ENCODE measurements around the gene RNF207.

RNF207 gene

GRCh38 chr1:6260961-6261614, 55.2 kb downstream of the RNF207 start, which contains the start of gene GPR153 (continued):
- TF ChIP-seq MEIS1 (CRISPR knock-in tag; IDR thresholded peaks at IDR 0.05; ENCODE audit: borderline replicate concordance) (no peak), YY1 (tag by site-specific recombination; IDR thresholded peaks at IDR 0.05) (no peak), ZNF175 (tag by site-specific recombination; IDR thresholded peaks at IDR 0.05) (no peak), ZBTB10 (tag by site-specific recombination; IDR thresholded peaks at IDR 0.05) (no peak), ZNF335 (tag by site-specific recombination; conservative IDR thresholded peaks at IDR 0.05) (no peak), KLF9 (tag by site-specific recombination; IDR thresholded peaks at IDR 0.05; ENCODE audit: low read depth) (peak; percentile 14), ZNF274 (IDR thresholded peaks at IDR 0.05; ENCODE audit: low read length) (no peak), ZNF274 (tag by site-specific recombination; IDR thresholded peaks at IDR 0.05; ENCODE audit: borderline replicate concordance) (no peak)

- no peaks in the 10 kb centered on the region for H3K9me3 ChIP-seq (ENCODE audit: control insufficient read depth, insufficient read depth, low read depth, low read length)
- H3K36me3 ChIP-seq (ENCODE audit: control insufficient read depth in 2 of 2, insufficient read depth in 1 of 2, low read length in 2 of 2): peaks cover 0 to 14% of the 10 kb centered on the region in 2 experiments; a peak in 1 of 3 replicates
- 0 out of 2 replicates have a peak, but pooled peaks cover 2% of the 10 kb centered on the region for H3K4me1 ChIP-seq (ENCODE audit: control insufficient read depth, insufficient read depth, low read length)
- ChIA-PET CTCF (interaction anchor here (0.6 to 1.2 kb wide), 2 partner anchors 15 to 75 kb away, joined by 3 to 6 read pairs; no protein-coding TSS in a partner anchor), POLR2A (no interaction called here)
- H3K4me3 ChIP-seq (ENCODE audit: low read depth, low read length): no peak overlapping the region
- no peak overlapping the region for H3K27ac ChIP-seq (ENCODE audit: extremely low read depth, low read depth, low read length)
- TF ChIP-seq ZNF174 (tag by site-specific recombination; IDR thresholded peaks at IDR 0.05): no peak
- TF ChIP-seq ZNF266 (tag by site-specific recombination; IDR thresholded peaks at IDR 0.05; ENCODE audit: low read depth): no peak
- TF ChIP-seq ZNF513 (tag by site-specific recombination; IDR thresholded peaks at IDR 0.05): no peak
- no peak for TF ChIP-seq ZNF121 (tag by site-specific recombination; IDR thresholded peaks at IDR 0.05)
- TF ChIP-seq, protein P1, sequence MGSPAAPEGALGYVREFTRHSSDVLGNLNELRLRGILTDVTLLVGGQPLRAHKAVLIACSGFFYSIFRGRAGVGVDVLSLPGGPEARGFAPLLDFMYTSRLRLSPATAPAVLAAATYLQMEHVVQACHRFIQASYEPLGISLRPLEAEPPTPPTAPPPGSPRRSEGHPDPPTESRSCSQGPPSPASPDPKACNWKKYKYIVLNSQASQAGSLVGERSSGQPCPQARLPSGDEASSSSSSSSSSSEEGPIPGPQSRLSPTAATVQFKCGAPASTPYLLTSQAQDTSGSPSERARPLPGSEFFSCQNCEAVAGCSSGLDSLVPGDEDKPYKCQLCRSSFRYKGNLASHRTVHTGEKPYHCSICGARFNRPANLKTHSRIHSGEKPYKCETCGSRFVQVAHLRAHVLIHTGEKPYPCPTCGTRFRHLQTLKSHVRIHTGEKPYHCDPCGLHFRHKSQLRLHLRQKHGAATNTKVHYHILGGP (tag by site-specific recombination; IDR thresholded peaks at IDR 0.05): no peak
- no peak for TF ChIP-seq YY2 (tag by site-specific recombination; IDR thresholded peaks at IDR 0.05)
- no peak for TF ChIP-seq KLF10 (tag by site-specific recombination; IDR thresholded peaks at IDR 0.05)
- TF ChIP-seq ZFP69B (tag by site-specific recombination; IDR thresholded peaks at IDR 0.05): no peak
- TF ChIP-seq ZNF211 (tag by site-specific recombination; IDR thresholded peaks at IDR 0.05; ENCODE audit: low read depth): no peak
- TF ChIP-seq ZSCAN23 (tag by site-specific recombination; IDR thresholded peaks at IDR 0.05): no peak
- no peak for TF ChIP-seq ZNF639 (tag by site-specific recombination; IDR thresholded peaks at IDR 0.05)
- no peak for TF ChIP-seq SALL2 (tag by site-specific recombination; IDR thresholded peaks at IDR 0.05; ENCODE audit: borderline replicate concordance)
- TF ChIP-seq INSM2 (tag by site-specific recombination; IDR thresholded peaks at IDR 0.05): no peak
- TF ChIP-seq ZNF596 (tag by site-specific recombination; IDR thresholded peaks at IDR 0.05): no peak
- TF ChIP-seq ZBTB44 (tag by site-specific recombination; IDR thresholded peaks at IDR 0.05): no peak
- TF ChIP-seq, protein P2, sequence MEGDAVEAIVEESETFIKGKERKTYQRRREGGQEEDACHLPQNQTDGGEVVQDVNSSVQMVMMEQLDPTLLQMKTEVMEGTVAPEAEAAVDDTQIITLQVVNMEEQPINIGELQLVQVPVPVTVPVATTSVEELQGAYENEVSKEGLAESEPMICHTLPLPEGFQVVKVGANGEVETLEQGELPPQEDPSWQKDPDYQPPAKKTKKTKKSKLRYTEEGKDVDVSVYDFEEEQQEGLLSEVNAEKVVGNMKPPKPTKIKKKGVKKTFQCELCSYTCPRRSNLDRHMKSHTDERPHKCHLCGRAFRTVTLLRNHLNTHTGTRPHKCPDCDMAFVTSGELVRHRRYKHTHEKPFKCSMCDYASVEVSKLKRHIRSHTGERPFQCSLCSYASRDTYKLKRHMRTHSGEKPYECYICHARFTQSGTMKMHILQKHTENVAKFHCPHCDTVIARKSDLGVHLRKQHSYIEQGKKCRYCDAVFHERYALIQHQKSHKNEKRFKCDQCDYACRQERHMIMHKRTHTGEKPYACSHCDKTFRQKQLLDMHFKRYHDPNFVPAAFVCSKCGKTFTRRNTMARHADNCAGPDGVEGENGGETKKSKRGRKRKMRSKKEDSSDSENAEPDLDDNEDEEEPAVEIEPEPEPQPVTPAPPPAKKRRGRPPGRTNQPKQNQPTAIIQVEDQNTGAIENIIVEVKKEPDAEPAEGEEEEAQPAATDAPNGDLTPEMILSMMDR (tag by site-specific recombination; IDR thresholded peaks at IDR 0.05): no peak
- TF ChIP-seq ZNF548 (tag by site-specific recombination; IDR thresholded peaks at IDR 0.05): no peak
Observed at GRCh38 chr1:6261615-6261995, 55.7 kb downstream of the RNF207 start.

Data from HEK293 (cell line).